Chondrocyte (in vitro differentiated cells): ENCODE results near the gene LRRK1. TPM values are rescaled to one million over a fixed set of nuclear protein-coding genes. Genes with fewer than 3 reads are reported as not detected.

Experiments
- DNase-seq: peaks from one replicate; pipeline ENCODE4 v3.0.0; 2021; ENCODE audit warnings: mixed read lengths, low spot score
- H3K27ac Mint-ChIP-seq: one replicate; pipeline ENCODE4 v1.8.0; 2021; ENCODE audit warnings: mild to moderate bottlenecking, moderate library complexity, mixed read lengths; ENCODE audit not compliant: unreplicated experiment
- H3K27me3 Mint-ChIP-seq: 2 replicates; pipeline ENCODE4 v1.8.0; 2021; ENCODE audit warnings: low read depth, mixed read lengths
- H3K36me3 Mint-ChIP-seq: 2 replicates; pipeline ENCODE4 v1.8.0; 2021; ENCODE audit warnings: low read depth, mixed read lengths
- H3K4me1 Mint-ChIP-seq: 2 replicates; pipeline ENCODE4 v1.8.0; 2021; ENCODE audit warnings: low read depth, mild to moderate bottlenecking, mixed read lengths
- H3K4me3 Mint-ChIP-seq: one replicate; pipeline ENCODE4 v1.8.0; 2021; ENCODE audit warnings: mild to moderate bottlenecking, moderate library complexity, mixed read lengths; ENCODE audit not compliant: unreplicated experiment
- H3K9me3 Mint-ChIP-seq: 2 replicates; pipeline ENCODE4 v1.8.0; 2021; ENCODE audit warnings: low read depth, mixed read lengths
- CTCF ChIP-seq: fragments of 200-600 bp; sonication (generic); IDR thresholded peaks from 2 replicates; pipeline ENCODE4 v1.5.0; 2021; ENCODE audit warnings: antibody characterized with exemption, mild to moderate bottlenecking, moderate library complexity
- total RNA-seq: library from RNA; stranded (reverse); gene quantifications from 3 replicates; pipeline ENCODE4 v1.2.1, GENCODE V29; 2021

LRRK1 gene
- total RNA-seq, 1 donor from 2014 or later, result 10.1 TPM

GRCh38 chr15:101018450-101018849 is 99.3 kb downstream of the LRRK1 start:
- Mint-ChIP-seq H3K4me3 (no peak overlapping the region), H3K36me3 (peaks cover 2% of the 10 kb centered on the region), H3K27ac (no peak overlapping the region), H3K27me3 (no peaks in the 10 kb centered on the region), H3K4me1 (peaks cover 3% of the 10 kb centered on the region), H3K9me3 (no peaks in the 10 kb centered on the region)
- no peak for TF ChIP-seq CTCF
- DNase-seq, result no peak

DNA sequence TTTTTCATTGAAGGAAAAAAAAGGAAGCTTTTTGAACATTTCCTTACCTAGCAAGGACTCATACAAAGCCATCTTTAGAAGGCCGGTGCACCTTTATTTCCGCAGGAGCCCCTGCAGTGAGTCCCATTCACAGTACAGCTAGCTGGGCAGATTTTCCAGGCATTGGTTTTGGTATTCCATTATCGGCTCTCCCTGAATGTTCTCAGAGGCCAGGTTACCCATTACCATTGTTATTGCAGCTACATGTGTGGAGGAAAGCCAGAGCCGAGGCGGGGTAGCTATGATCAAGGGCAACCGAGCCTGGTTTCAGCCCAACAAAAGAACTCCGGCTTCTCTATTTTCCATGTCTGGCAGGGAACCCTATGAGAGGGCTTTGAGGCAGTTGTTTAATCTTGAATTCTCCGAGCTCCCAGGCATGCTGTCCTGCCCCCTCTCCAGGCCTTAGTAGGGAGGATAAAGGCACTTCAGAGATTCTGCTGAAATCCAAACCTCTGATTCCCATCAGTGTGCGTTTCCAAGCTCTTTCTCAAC is 100.3 kb downstream of the LRRK1 start:
- TF ChIP-seq CTCF, result no peak
- Mint-ChIP-seq H3K9me3 (no peaks in the 10 kb centered on the region), H3K4me3 (no peak overlapping the region), H3K27me3 (no peaks in the 10 kb centered on the region), H3K27ac (no peak overlapping the region), H3K4me1 (peaks cover 5% of the 10 kb centered on the region), H3K36me3 (peaks cover 2% of the 10 kb centered on the region)
- DNase-seq, result no peak

DNA sequence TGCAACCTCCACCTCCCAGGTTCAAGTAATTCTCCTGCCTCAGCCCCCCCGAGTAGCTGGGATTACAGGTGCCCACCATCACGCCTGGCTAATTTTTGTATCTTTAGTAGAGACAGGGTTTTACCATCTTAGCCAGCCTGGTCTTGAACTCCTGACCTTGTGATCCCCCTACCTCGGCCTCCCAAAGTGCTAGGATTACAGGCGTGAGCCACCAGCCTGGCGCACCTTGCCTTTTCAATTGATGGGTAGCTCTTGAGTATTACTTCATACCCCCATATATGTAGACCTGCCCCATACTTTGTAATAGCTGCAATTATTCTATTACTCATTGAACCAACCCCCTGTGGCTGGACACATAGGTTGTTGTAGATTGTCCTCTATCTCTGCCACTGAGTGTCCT is 101.3 kb downstream of the LRRK1 start:
- Mint-ChIP-seq H3K27me3 (no peaks in the 10 kb centered on the region), H3K4me3 (no peak overlapping the region), H3K36me3 (peaks cover 4% of the 10 kb centered on the region), H3K4me1 (peaks cover 3% of the 10 kb centered on the region), H3K9me3 (no peaks in the 10 kb centered on the region), H3K27ac (no peak overlapping the region)
- no peak for TF ChIP-seq CTCF
- DNase-seq, result no peak

DNA sequence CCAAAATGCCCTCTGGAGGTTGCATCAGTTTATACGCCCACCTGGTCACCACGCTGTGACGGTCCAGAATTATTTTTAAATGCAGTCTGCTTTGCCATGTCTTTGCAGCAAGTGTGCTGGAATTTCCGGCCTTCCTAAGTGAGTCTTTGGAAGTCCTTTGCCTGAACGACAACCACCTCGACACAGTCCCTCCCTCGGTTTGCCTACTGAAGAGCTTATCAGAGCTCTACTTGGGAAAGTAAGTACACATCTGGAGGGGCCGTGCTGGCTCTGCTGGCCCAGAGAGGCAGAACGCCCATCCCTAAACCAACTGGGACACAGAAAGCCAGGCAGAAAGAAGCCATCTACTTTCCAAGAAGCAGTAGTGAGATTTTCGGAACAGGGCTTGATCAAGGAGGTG is 101.8 kb downstream of the LRRK1 start:
- no peak for DNase-seq
- no peak overlapping the region for H3K27ac Mint-ChIP-seq
- H3K9me3 Mint-ChIP-seq, result no peaks in the 10 kb centered on the region
- H3K4me3 Mint-ChIP-seq, result no peak overlapping the region
- no peak for TF ChIP-seq CTCF
- H3K36me3 Mint-ChIP-seq, result peaks cover 4% of the 10 kb centered on the region
- H3K27me3 Mint-ChIP-seq, result no peaks in the 10 kb centered on the region
- peaks cover 3% of the 10 kb centered on the region for H3K4me1 Mint-ChIP-seq

DNA sequence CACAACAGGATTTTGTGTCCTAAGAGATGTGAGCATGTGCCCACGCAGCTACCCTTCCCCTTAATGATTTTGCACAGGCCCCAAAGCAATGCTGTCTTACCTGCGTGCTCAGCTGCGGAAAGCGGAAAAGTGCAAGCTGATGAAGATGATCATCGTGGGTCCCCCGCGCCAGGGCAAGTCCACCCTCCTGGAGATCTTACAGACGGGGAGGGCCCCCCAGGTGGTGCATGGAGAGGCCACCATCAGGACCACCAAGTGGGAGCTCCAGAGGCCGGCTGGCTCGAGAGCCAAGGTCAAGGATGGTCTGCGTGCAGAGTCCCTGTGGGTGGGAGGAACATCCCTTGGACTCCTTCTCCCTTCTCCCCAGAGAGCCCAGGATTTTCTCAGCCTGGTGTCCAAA is 103.1 kb downstream of the LRRK1 start:
- H3K4me1 Mint-ChIP-seq, result peaks cover 3% of the 10 kb centered on the region
- H3K4me3 Mint-ChIP-seq, result no peak overlapping the region
- no peak for TF ChIP-seq CTCF
- H3K27me3 Mint-ChIP-seq, result no peaks in the 10 kb centered on the region
- no peak overlapping the region for H3K27ac Mint-ChIP-seq
- no peaks in the 10 kb centered on the region for H3K9me3 Mint-ChIP-seq
- peaks cover 4% of the 10 kb centered on the region for H3K36me3 Mint-ChIP-seq
- no peak for DNase-seq
